Esophagus muscularis mucosa (tissue), 3 donors: ENCODE measurements around the gene HOXB1.

Experiments
- POLR2AphosphoS5 ChIP-seq, 2 donors: sonication (generic); formaldehyde crosslinking; IDR thresholded peaks; one replicate each; pipeline ENCODE4 v1.6.1; 2017; ENCODE audit warnings: antibody characterized with exemption in 2 of 2
- TF ChIP-seq, protein P1 (sequence below), 3 experiments: fragments of 200-600 bp in 2 of 3; fragments of 450-650 bp in 1 of 3; sonication (generic) in 2 of 3; IDR thresholded peaks; one replicate each; pipeline ENCODE4 v1.5.1; 2017 to 2019; ENCODE audit warnings: antibody characterized with exemption in 3 of 3, mild to moderate bottlenecking in 2 of 3, moderate library complexity in 1 of 3

DNA sequence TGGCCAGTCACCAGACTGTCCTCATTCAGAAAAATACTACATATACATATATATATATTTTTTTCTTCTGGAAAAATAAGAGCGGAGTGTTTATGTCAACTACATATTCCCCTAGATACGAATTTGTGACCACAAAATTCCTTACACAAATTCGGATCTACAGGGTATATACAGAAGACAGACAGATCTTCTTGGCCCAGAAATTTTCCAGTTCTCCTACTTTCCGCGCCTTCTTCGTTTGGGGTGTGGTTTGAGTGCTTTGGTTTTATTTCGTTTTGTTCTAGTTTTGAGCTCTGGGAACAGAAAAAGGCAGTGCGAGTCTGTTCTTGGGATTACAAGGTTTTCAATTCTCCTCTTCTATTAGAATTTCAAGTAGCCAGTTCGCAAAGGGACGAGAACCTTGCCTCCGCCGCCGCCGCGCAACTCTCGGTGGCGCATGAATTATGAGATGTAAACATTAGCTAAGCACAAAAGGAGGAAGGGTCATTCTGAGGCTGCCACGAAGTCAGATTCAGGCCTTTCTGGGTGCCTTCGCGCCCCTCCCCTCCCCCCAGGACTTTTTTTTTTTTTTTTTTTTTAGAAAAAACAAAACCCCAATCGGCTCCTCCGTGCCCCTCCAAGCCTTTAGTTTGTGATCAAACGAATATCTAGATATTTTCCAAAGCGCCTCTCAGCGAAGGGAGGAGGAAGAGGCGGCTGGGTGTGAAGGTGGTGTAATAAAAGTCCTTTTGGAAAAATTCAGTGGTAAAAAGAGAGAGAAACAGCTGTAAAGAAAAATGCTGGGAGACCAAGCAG, 49.1 kb upstream of the HOXB1 start:
- TF ChIP-seq, protein P1, sequence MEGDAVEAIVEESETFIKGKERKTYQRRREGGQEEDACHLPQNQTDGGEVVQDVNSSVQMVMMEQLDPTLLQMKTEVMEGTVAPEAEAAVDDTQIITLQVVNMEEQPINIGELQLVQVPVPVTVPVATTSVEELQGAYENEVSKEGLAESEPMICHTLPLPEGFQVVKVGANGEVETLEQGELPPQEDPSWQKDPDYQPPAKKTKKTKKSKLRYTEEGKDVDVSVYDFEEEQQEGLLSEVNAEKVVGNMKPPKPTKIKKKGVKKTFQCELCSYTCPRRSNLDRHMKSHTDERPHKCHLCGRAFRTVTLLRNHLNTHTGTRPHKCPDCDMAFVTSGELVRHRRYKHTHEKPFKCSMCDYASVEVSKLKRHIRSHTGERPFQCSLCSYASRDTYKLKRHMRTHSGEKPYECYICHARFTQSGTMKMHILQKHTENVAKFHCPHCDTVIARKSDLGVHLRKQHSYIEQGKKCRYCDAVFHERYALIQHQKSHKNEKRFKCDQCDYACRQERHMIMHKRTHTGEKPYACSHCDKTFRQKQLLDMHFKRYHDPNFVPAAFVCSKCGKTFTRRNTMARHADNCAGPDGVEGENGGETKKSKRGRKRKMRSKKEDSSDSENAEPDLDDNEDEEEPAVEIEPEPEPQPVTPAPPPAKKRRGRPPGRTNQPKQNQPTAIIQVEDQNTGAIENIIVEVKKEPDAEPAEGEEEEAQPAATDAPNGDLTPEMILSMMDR (IDR thresholded peaks at IDR 0.05) = no peak
- no peak for TF ChIP-seq POLR2AphosphoS5 (IDR thresholded peaks at IDR 0.05)
